Measurements from ENCODE around the gene ADPRS. TPM values are rescaled to one million over a fixed set of nuclear protein-coding genes. Genes with fewer than 3 reads are reported as not detected.

ADPRS gene
- total RNA-seq, 1 experiment from 2014 or later = 112 TPM

DNA sequence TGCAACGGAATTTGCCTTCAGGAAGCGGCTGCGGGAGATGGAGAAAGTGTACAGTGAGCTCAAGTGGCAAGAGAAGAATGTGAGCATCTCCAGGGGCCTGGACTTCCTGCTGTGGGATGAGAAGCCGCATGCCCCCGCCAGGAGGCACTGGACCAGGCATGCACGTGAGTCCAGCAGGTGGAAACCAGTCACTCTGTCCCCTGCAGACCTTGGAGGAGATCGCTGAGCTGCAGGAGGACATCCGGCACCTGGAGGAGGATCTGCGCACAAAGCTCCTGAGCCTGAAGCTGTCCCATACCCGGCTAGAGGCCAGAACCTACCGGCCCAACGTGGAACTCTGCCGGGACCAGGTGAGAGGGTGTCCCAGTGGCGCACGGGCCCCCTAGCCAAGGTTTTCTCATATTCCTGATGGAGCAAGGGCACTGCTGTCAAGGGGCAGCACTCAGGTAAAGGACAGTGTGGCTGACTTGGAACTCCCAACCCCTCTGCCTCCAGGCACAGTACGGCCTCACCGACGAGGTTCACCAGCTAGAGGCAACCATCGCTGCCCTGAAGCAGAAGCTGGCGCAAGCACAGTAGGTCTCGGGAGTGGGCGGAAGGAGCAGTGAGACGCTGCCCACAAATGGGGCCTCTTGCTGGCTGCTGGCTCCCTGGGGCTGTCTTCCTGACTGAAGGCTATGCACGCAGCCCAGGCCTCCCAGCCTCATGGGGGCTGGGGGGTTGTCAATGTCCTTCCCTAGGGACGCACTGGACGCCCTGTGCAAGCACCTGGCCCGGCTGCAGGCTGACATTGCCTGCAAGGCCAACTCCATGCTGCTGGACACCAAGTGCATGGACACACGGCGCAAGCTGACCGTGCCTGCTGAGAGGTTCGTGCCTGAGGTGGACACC is 1.2 kb upstream of the ADPRS start:
- DNase-seq (ENCODE audit: low read depth) = no peak

DNA sequence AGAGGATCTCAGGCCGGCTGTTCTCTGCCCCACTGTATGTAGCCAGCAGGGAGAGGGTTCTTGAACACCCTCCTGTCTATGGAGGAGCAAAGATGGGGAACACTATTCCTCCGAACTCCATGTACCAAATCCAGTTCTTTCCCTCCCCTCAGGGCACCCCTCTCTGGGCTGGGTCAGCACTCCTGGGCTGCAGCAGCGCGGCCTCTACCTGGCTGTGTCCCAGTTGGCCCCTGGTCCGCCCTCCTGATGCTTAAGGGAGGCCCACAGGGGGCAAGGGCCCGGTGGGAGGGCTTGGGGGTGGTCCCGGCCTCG is 471 bp upstream of the ADPRS start:
- no peak for DNase-seq (ENCODE audit: low read depth)

DNA sequence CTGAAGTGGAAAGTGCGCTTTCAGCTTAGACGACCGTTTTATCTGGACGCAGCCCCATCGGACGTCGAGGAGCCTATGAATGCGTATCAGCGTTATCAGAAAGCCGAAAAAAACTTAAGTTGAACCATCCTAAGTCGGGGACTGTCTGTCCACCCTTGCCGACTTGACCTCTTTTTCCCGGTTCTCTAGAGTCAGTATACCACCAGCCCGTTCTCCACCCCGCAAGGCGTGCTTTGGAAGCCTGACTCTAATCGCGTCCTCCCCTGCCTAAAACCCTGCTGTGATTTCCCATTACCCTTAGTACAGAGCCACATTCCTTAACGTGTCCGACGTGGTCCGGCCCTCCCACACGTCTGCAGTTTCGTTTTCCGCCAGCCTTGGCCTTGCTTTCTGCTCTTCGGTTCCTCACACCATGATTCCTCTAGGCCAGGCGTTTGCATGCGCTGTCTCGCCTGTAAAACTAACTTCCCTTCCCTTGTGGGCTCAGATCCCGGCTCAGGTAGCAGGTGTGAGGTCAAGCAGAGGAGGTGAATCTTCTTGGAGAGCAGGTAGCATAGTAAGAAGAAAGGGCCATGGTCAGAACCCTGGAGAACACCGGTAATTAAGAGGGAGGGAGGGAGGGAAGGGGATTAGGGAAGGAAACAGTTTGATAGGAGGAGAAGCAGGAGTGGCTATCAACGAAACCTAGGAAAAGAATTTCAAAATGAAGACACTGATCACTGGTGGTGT is 865 bp downstream of the ADPRS start:
- DNase-seq (ENCODE audit: low read depth) = no peak

DNA sequence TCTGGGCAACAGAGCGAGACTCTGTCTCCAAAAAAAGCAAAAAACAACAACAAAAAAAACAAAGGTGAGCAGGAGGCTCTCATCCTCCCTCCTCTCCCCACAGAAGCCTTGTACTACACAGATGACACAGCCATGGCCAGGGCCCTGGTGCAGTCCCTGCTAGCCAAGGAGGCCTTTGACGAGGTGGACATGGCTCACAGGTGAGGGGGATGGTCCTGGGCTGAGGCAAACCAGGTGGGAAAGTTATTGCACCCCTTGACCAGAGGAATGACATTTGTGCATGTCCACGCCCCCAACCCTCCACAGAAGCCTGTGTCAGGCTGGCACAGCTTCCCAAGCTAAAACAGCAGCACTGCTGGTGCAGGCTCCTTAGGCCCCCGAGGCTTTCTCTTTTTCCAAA is 2.4 kb downstream of the ADPRS start:
- DNase-seq (ENCODE audit: low read depth) = no peak

DNA sequence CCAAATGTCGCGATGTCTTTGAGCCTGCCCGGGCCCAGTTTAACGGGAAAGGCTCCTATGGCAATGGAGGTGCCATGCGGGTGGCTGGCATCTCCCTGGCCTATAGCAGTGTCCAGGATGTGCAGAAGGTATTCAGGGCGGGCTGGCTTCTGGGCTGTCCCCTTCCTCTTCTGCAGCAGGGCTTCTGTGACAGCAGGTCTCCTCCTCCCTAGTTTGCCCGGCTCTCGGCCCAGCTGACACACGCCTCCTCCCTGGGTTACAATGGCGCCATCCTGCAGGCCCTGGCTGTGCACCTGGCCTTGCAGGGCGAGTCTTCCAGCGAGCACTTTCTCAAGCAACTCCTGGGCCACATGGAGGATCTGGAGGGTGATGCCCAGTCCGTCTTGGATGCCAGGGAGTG is 3.0 kb downstream of the ADPRS start:
- no peak for DNase-seq (ENCODE audit: low read depth)

DNA sequence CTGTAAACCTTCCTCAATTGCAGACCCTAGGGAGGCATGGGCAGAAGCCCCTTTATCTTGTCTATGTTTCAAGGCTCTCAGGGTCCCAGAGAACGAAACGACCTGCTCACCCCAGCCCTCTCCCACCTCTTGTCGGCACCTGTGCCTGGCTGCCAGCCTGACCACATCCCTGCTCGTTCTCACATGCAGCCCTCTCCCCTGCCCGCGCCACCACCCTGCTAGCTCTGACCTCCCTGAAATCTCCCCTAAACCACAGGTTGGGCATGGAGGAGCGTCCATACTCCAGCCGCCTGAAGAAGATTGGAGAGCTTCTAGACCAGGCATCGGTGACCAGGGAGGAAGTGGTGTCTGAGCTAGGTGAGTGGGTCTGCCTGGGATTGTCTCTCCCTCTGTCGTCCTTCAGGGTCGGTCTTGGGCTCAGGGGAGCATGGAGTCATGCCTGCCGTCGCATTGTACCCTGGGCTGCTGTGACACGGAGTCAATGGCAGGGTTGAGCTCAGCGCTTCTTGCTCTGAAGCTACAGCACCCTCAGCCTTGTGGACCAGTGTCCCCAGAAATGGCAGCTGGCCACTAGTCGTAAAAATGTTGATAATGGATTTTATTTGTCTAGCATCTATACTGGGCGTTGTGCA is 3.6 kb downstream of the ADPRS start:
- DNase-seq (ENCODE audit: low read depth) = no peak

DNA sequence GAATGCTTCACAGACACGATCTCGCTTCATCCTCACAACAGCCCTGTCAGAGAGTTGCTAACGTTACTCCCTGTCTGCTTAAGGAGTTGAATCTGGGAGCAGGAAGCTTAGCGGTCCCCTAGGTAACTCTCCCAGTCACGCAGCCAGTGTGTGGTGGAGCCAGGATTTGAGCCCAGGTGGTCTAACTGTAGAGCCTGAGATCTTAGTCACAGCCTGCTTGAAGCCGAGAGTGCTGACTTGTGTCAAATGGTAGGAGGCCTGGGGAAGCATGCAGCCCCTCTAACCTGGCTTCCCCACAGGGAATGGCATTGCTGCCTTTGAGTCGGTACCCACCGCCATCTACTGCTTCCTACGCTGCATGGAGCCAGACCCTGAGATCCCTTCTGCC is 4.1 kb downstream of the ADPRS start:
- no peak for DNase-seq (ENCODE audit: low read depth)

DNA sequence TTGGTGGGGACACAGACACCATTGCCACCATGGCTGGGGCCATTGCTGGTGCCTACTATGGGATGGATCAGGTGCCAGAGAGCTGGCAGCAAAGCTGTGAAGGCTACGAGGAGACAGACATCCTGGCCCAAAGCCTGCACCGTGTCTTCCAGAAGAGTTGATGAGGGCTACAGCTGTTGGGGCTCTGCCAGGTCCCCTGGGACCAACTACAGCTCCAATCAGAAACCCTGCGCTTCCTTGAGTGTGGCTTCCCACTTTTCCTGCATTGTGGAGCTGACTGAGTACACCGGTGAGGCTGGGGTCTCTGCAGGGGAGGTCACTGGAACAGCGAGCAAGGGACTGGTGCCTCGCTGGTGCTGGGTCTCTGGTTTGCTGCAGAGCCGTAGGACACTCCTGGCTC is 4.5 kb downstream of the ADPRS start:
- no peak for DNase-seq (ENCODE audit: low read depth)

DNA sequence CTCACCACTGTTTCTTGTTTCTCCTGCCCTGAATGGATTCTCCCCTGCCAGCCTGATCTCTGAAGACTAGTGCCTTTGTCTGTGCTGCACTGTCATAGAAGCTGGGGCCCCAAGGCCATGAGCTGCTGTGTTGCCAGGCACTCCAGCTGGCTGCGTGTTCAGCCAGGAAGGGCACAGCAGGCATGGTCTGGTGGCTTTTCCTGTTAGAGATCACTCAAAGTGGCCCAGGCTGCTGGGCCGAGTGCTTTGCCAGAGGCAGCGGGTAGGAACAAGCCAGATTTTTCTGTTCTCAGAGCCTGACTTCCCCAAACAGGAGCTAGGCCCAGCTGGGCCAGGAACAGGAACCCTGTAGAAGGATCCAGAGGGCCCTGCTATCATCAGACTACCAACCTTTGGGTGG is 5.2 kb downstream of the ADPRS start:
- DNase-seq (ENCODE audit: low read depth) = no peak

DNA sequence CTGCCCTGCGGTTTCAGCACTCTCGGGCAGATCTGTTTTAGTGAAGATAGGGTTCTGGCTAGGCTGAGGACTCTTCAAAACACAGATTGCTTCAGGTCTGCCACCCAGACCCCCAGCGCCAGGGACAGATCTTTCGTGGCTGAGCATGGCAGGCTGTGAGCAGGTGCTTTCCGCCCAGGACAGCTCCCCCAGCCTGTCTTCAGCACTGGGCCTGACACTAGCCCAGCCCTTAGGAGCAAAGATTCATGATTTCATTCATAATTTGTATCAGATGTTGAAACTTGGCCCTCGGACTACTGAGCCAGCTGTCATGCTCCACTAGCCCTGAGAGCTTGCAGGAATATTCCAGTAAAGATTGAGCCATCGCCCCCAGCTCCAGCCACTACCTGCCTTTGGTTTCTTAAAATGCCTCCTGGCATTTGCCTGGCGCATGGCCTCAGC is 5.9 kb downstream of the ADPRS start:
- no peak for DNase-seq (ENCODE audit: low read depth)

DNA sequence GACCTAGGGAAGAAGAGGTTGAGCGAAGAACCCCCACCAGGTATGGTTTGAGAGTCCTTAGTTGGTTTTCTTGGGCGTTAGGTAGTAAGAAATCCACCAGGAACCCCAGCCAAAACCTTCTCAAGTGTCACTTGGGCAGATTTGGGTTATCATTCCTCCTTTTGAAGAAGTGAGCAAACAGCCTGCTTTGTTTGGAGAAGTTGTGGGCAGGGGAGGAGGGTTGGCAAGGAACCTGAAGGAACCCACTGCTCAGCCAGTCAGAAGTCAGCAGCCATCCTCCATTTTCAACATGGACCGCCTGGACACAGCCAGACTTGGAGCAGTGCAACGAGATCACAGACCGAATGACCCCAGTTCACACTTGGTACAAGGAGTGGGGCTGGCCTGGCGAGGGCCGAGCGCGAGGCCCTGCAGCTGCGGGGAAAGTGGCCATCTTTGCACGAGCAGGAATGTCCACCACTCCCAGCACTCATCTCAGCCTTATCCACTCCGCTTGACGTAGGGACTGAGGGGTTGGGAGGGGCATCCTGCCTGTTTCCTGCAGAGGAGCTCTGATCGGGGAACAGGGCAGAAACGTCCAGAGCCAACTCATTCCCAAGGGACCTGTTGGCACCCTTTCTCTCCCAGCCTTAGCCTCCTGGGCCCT is 7.2 kb downstream of the ADPRS start:
- DNase-seq (ENCODE audit: low read depth) = no peak

DNA sequence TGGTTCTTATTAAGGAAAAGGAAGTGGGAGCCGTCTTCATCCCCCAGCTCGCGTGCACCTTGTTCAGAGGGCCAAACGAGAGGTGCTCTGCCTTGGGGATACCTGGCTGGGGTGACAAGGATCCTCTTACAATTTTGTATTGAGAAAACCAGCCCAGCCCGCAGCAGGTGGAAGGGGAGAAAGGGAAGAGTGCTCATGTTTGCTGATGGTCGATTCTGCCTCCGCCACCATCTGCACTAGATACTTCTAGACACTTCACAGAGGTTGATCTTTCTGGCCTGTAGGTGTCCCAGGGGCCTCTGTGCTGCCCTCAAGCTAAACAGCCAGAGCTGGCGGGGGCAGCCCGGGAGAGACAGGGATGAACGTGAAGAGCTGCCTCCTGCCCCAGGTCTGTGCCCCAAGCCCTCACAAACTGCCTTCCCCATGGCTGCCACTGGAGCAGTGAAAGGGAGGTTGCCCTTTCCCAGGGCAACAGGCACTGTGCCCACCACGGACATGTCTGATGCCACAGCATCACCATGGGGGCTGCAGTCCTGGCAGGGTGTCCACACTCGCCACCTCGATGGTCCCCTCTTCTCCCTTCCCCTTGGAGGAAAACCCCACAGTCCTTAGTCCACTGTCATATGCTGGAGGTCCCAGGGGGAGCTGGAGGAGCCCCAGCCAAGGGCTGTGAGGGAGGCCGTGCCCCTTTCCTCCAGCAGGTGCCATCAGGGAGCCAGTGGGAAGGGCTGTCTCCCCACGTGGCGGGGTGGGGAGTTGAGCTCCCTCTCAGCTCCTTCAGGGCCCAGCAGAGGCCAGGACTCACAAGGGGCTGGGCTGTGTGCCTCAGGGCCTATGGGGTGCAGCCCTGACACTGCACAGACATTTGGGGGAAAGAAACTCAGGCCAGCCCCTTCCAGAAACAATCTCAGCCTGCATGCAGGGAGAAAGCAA is 8.1 kb downstream of the ADPRS start:
- peak; percentile 49 for DNase-seq (ENCODE audit: low read depth)

DNA sequence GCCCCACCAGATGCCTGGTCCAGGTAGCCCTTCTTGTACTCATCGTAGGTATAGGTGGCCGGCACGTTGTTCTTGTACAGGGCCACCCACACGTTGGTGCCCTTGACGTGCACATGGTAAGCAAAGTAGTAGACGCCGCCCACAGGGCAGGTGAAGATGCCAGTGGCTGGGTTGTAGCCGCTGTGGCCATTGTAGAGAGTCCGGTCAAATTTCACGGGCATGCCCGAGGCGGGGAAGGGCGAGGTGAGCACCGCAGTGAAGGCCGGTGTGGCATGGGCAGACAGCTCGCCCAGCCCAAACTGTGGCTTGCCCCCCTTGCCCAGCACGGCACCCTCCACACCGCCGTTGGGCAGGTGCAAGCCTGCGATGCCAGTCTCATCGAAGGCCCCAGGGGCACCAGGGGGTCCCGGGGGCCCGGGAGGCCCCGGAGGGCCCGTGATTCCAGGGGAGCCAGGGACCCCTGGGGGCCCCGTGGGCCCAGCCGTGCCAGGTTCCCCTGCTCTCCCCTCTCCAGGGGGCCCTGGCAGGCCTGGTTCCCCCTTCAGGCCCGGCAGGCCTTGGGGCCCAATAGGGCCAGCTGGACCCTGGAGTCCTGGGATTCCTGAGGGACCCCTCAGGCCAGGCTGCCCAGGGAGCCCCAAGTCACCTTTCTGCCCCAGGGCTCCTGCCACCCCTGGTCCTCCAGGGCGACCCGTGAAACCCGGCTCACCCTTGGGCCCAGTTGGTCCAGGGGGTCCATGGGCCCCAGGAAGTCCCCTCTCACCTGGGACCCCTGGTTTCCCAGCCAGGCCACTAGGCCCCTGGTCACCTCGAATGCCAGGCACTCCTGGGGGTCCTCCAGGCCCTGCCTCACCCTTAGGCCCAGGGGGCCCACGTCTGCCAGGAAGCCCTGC is 9.2 kb downstream of the ADPRS start:
- DNase-seq (ENCODE audit: low read depth) = no peak

DNA sequence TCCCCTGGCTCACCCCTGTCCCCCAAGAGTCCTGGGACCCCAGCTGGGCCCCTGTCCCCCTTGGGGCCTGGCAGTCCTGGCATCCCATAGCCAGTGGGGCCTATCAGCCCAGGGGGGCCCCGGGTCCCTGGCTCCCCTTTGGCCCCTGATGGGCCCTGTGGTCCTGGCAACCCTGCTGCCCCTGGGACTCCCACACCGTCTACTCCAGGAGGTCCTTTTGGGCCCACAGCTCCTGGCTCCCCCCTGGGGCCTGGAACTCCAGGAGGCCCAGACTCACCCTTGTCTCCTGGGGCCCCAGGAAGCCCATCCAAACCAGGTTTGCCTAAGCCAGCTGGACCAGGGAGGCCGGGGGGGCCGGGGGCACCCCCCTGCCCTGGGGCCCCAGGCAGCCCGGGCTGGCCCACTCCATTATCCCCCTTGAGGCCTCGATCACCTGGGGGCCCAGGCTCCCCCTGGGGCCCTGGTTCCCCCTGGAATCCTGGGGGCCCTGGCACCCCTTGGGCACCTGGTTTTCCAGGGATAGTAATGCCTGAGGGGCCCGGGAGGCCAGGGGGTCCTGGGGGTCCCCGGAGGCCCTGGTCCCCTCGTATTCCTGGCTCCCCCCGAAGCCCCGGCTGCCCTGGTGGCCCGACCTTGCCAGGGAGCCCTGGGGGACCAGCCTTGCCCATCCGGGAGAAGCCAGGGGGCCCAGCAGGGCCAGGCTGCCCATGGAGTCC is 10.1 kb downstream of the ADPRS start:
- DNase-seq (ENCODE audit: low read depth) = no peak

DNA sequence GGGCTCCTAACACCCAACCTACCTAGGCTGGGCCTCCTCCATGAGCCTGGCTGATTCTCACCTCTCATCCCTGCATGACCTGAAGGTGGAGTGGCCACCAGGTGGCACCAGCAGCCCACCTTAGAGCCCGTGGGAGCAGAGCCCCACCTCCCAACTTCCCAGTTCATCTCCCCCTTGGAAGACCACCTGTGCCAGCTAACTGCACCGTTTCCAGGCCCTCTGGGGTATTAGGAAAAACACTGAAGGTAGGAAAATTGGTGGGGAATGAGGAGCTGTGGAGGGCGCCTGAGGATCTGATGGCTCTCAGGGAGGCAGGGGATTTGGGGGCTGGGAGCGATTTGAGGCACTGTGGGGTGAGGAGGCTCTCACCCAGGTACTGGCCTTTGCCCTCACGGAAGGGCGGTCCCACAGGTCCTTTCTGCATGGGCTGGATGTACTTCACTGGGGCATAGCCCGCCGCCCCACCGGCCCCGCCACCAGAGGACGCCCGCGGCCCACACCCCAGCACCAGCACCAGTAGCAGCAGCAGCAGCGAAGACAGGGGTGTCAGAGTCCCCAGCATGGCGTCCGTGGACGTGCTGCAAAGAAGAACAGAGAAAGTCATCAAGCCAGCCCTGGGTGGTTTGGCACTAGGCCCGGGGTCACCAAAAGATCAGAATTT is 11.1 kb downstream of the ADPRS start:
- peak; percentile 72 for DNase-seq (ENCODE audit: low read depth)

DNA sequence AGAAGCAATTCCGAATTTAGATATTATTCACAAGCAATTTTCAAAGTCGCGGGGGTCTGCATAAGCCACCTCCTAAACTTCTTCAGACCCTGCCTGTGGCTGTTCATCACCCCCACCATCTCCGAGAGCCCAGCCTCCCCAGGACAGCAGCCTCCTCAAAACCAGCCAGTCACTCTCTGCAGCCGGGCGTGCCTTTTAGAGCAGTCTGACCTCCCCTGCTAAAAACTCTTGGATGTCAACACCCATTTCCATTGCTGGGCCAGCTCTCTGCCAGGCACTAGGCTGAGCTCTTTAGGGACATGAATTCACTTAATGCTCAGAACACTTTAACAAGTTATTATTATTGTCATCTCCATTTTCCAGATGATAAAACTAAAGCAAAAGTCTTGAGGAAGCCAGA is 11.7 kb downstream of the ADPRS start:
- no peak for DNase-seq (ENCODE audit: low read depth)

DNA sequence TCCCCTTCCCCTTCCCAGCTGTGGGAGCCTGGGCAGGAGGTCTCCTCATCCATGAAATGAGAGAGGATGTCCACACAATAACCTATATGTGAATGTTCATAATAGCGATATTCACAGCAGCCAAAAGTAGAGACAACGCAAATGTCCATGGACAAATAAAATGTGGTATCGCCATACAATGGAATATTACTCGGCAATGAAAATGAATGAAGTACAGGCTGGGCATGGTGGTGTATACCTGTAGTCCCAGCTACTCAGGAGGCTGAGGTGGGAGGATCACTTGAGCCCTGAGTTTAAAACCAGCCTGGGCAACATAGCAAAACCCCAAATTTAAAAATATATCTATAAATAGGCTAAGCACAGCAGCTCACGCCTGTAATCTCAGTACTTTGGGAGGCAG is 12.9 kb downstream of the ADPRS start:
- DNase-seq (ENCODE audit: low read depth) = no peak

DNA sequence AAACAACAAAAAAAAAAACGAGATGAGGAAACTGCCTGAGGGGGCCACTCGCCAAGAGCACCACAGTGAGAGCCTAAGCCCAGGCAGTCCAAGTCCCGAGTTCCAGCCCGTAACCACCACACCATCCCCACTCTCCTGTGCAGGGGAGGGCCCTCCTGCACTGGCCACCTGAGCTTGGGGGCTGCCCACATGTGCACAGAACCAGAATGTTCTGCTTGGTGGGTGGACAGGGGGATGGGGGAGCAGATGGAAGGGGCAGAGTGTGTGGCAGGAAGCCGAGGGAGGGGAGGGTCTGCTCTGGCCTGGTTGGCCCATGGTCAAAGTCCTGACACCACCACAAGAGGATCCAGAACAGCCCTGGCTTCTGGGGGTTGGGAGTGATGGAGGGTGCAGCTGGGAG is 17.6 kb downstream of the ADPRS start:
- DNase-seq (ENCODE audit: low read depth) = no peak

DNA sequence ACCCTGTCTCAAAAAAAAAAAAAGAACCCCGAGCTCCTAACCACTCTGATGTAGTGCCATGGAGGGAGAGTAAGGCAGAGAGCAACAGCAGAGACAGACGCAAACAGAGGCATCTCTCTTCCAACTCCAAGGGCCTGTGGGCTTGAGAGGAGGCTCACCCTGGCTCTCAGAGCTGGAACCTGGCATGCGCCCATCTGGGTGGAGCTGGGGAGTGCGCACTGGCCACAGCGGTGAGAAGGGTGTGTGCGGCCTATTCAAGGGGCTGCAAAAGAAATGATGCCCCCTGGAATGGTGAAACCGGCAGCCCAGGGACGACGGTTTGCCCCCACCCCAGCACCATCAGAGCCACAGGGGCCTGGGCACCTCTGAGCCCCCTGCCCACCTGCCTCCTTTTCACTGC is 18.7 kb downstream of the ADPRS start:
- no peak for DNase-seq (ENCODE audit: low read depth)

All from HT1080 (cell line).